Suppressor macrophage (primary cell): Measurements from ENCODE around the gene TBXA2R.

ENCODE experiments used
- DNase-seq, 4 experiments: peaks; one replicate each; pipeline ENCODE4 v3.0.0-alpha.2; 2020 to 2022

Gene TBXA2R

GRCh38 chr19:3551792-3552095 is 54.9 kb downstream of the TBXA2R start:
- peak in 1 of 4 experiments; percentile 17 for DNase-seq

GRCh38 chr19:3550947-3551791 is 55.5 kb downstream of the TBXA2R start:
- DNase-seq: peak in 1 of 4 experiments; percentile 19

- DNase-seq: peak in 1 of 4 experiments; percentile 14
Observed at GRCh38 chr19:3549816-3550215, 56.9 kb downstream of the TBXA2R start.

GRCh38 chr19:3548606-3549005 is 58.1 kb downstream of the TBXA2R start:
- peak; percentile 87 to 94 (median 91) for DNase-seq

- no peak for DNase-seq
Observed at GRCh38 chr19:3547767-3548282, 58.9 kb downstream of the TBXA2R start.

GRCh38 chr19:3547301-3547731 is 59.4 kb downstream of the TBXA2R start:
- peak in 3 of 4 experiments; percentile 41 to 69 (median 55) for DNase-seq

GRCh38 chr19:3546119-3546518 is 60.6 kb downstream of the TBXA2R start:
- no peak for DNase-seq

- no peak for DNase-seq
Observed at GRCh38 chr19:3545669-3546034, 61.0 kb downstream of the TBXA2R start.

GRCh38 chr19:3544742-3545668 is 61.7 kb downstream of the TBXA2R start:
- DNase-seq: peak; percentile 77 to 89 (median 84)
